ENCODE results near the gene MARCHF3. TPM values are rescaled to one million over a fixed set of nuclear protein-coding genes. Genes with fewer than 3 reads are reported as not detected.
"Not testable (repeated sequence)": the region's sequence is repeated elsewhere in the genome, so short reads cannot be mapped to it uniquely, and the experiment has no call there.

MARCHF3 gene
- total RNA-seq, 1 experiment from 2014 or later, result 7.5 TPM

DNA sequence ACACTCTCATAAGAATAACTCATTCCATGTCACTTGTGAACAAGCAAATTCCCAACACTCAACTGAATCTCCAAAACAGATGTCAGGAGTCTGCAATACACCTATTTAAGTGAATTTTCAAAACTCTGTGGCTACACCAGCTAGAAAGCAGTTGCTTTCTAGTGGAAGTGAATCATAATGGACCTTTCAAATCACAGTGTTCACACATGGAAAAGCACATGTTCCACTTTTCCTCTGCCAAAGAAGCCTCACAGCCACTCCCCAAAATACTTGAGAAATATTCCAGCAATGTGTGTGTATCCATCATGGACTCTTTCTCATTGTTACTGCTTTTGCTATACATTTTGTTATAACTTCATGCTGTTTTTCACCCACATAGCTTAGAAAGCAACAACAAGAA is 17.4 kb downstream of the MARCHF3 start:
- DNase-seq (ENCODE audit: low read depth), result peak; percentile 63

DNA sequence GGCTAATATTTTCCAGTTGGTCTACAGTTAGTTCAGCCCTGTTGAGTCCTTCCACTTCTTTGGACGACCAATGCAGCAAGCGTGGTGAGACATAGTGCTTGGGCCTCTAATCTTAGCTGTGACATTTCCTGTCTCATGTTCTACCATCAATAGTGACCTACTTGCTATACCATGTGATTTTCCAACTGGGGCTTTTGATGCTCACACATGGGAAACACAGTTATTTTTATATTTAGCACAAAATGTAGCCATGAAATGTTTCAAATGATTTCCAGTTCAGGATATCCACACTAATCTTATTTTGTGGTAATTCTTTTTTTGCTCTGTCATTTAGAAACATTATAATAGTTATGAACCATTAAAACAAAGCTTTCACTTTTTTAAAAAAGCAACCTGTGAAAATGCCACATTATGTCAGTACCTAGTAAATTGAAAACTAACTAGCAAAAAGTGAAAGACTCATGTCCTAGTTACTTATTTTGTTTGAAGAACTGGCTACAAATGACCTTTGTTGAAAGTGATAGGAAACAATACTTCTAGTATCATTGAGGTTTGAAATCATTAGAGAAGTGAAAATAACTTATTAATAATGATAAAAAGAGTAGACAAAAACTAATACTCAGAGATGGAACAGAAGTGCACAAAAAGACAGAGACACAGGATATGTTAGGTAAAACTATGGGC is 18.3 kb downstream of the MARCHF3 start:
- peak; percentile 41 for DNase-seq (ENCODE audit: low read depth)

GRCh38 chr5:127011153-127011552 is 19.2 kb downstream of the MARCHF3 start:
- peak; percentile 91 for DNase-seq (ENCODE audit: low read depth)

- no peak for DNase-seq (ENCODE audit: low read depth)
These were observed 20.0 kb downstream of the MARCHF3 start for GRCh38 chr5:127010362-127010761.

DNA sequence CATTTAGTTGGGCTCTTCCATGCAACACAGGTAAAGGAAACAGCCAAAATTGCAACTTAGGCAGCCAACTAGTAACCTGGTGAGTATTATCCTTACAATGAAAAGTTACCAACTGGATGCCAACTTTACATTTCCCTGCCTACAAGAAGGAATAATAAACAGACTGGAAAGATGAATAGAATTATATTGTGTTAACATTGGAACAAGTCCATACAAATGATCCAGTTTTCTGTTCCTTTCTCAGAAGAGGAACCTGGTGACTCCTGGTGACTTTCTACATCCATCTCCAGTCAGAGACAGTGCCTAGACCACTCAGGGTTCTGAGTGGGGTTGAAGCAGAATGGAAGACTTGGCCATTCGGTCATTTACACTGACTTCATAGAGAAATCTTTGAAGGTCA is 20.6 kb downstream of the MARCHF3 start:
- no peak for DNase-seq (ENCODE audit: low read depth)

GRCh38 chr5:127008300-127008975 is 21.9 kb downstream of the MARCHF3 start:
- no peak for DNase-seq (ENCODE audit: low read depth)

DNA sequence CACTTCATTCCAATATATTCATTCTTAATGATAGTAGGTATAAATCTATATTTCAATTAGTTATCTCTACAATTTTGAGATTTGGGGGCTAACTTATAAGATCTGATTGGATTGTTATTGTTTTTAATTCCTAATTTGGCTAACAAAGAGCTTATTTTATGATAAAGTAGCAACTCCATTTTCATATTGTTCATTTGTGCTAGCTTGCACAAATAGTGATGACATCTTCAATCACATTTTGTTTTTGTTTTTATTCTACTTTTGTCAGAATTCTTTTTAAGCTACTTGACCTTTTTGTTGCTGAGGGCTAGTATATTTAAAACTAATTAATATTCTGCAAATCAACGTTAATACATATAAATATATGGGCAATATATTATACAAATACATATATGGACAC is 22.8 kb downstream of the MARCHF3 start:
- DNase-seq (ENCODE audit: low read depth), result no peak

DNA sequence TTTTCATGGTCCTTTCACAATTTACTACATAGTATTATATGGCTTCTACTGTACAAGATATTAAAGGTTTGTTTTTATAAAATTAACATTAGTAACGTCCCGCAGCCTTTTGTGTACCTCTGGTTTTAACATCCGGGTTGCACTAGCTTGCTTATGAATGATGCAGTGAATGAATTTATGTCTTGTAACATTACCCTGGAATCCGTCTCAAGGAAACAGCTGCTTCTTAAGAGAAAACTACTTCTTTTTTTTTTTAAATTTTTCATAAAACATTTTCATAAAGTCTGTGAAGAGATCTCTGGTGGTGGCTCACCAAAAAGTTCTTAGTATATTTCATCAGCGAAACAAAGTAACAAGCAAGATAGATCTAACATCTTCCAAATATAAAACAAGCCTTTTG is 23.6 kb downstream of the MARCHF3 start:
- no peak for DNase-seq (ENCODE audit: low read depth)

DNA sequence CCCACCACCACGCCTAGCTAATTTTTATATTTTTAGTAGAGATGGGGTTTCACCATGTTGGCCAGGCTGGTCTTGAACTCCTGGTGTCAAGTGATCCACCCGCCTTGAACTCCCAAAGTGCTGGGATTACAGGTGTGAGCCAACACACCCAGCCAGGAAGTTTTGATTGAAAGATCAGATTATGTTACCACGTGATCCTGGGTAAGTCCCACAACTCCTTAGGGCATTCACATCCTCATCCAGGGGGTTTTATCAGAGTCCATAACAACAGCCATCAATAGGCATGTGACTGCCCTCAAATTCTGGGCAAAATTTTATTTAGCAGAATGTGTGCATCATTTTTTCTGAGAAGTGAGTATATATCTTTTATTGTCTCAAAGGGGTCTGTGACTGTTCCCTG is 25.1 kb downstream of the MARCHF3 start:
- DNase-seq (ENCODE audit: low read depth), result not testable (repeated sequence)

- no peak for DNase-seq (ENCODE audit: low read depth)
These were observed 25.6 kb downstream of the MARCHF3 start for GRCh38 chr5:127004721-127005120.

DNA sequence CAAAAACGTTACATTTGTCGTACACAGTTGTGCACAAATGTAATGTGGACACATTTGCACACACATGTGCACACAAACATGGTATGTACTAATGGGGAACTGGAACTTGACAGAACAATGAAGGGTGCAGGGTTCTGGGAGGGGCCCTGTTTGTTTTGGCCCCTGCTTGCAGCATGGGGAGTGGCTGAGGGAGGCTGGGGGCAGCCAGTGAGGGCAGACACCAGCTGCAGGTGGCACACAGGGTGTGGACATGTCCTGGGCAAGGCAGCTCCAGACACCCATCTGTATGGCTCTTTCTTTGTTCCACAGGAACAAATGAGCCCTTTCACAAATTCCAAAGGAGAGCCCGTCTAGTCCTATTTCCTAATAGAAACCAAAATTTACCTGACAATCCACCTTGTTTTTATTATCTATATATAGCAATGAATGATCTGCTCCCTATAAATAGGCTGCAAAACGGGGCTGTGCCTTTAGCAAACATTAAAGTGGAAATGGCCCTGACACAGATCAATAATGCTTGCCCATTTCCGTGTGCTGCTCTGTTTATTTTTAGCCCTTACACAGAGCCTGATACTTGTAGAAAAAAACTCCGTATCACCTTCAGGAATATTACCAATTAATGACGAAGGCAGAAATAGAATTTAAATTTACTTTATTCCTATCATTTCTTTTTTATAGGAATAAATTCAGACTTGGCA is 26.4 kb downstream of the MARCHF3 start:
- DNase-seq (ENCODE audit: low read depth), result no peak

DNA sequence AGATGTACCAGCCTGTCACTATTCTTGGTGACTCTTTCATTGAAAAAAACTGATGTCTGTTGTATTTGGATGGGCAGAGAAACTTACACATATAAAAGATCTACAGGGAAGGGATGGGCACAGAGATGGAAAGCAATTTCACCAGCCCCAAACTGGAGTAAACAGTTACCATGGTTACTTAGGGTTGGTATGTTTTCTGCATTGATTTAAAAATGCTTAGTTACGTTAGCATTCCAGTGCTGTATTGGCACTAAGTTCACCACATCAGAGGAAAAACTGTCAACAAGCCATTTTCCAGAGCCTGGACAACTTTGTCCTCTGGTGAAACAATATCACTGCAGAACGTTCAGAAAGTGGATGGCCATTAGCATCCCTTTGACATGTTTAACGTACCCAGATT is 28.0 kb downstream of the MARCHF3 start:
- DNase-seq (ENCODE audit: low read depth), result peak; percentile 13

DNA sequence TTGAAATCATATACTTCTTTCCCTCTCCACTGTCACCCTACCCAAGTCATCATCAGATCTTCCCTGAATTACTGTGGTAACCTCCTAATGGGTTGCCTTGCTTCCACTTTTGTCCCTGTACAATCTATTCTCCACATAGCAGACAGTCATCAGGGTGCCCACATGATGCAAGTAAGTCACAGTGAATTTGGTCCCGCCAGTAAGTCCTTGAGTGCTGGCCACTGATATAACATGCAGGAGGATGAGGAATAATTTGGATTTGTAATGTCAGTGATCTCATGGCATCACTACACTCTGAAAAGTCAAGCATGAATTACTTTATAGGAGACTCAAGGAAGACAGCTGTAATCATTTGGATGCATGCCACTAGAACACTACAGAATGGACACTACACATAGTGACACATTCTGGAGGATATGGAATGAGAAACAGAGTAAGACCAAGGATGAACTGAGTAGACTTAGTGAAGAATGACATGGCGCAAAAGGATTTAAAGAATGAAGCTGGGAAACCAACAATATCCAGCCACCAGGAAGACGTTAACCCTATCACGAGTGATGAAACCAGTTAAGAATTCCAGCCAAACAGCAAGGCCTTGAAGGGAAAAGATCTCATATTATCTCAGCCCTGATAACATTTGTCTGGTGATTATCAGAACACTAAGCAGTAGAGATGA is 28.6 kb downstream of the MARCHF3 start:
- DNase-seq (ENCODE audit: low read depth), result peak; percentile 87

GRCh38 chr5:126998895-126999570 is 31.3 kb downstream of the MARCHF3 start:
- no peak for DNase-seq (ENCODE audit: low read depth)

DNA sequence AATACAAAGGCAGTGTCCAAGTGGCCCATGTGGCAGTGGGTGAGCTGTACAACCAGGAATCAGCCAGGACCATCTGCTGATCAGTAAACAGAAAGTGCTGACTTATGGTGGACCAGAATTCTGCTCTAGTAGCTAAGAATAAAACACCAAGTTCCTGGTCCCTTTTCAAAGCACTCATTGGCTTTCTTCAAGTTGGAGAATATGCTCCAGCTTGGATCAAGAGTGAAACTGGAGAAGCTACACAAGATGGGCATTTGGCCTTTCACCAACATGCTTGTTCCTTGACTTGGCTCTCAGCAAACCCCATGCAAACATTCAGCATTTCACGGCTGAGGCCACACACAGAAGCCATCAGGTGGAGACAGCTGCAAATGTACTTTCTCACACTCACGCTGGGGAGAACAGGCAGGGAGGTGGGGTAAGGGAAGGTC is 32.1 kb downstream of the MARCHF3 start:
- DNase-seq (ENCODE audit: low read depth), result peak; percentile 49

DNA sequence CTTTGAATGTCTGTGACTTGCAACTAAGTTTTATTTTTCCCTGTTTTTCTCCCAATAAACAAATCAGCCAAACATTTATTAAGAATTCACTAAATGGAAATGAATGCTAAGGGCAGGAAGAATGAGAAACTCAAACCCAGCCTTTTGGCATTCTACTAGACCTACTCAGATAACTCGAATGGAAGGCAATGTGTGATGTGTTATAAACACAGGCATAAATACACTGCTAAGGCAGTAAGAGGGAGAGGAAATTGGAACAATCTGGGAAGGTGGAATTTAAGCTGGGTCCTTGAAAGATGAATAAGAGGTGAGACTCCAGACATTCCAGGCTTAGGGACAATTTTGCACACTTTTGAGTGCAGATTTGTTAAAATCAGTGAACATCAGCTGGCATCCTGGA is 34.7 kb downstream of the MARCHF3 start:
- DNase-seq (ENCODE audit: low read depth), result no peak

GRCh38 chr5:126995039-126995438 is 35.3 kb downstream of the MARCHF3 start:
- no peak for DNase-seq (ENCODE audit: low read depth)

GRCh38 chr5:126994485-126994884 is 35.9 kb downstream of the MARCHF3 start:
- DNase-seq (ENCODE audit: low read depth), result no peak

DNA sequence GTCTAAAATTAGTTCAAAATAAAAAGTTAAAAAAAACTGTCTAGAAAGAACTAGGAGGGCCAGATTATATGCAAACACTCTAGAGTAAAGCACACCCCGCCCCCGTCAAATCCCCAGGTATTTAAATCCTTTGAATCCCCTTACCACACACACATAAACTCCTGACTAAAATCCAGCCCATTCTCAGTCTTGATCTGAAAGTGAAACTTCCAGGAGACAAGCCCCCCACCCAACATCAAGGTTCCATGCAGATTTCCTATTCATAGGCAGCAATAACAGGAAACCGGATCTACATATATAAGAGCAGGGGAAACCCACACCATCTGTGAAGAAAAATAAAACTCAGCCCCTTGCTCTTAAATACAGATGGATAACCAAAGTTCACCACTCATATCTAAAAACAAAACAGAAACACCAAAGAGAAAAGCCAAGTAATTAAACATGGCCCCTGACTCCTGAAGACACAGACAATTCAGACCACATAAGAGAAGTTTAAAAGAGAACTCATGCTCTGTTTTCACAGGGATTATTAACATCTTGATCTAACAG is 42.3 kb downstream of the MARCHF3 start:
- no peak for DNase-seq (ENCODE audit: low read depth)

GRCh38 chr5:126987271-126987899 is 43.0 kb downstream of the MARCHF3 start:
- no peak for DNase-seq (ENCODE audit: low read depth)

DNA sequence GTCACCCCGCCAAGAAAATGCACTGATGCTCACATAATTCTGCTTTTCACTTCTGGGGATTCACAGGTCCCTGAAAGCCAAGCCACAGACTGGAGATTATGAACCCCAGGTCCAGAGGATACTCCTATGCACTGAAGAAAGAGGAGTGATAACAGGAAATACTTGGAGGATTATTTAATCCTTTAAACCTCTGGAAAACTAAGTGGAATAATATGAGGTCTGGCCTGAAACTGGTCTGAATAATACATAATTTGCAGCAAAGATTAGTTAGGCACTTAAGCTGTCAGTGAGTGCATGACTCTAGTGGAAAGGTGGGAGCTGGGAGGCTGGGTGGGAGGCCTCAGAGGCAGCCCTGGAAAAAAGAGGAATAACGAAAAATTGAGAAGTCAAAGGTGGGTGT is 45.7 kb downstream of the MARCHF3 start:
- no peak for DNase-seq (ENCODE audit: low read depth)

All from Daoy (cell line).